ENCODE results near the gene MCF2L2.

Gene MCF2L2

DNA sequence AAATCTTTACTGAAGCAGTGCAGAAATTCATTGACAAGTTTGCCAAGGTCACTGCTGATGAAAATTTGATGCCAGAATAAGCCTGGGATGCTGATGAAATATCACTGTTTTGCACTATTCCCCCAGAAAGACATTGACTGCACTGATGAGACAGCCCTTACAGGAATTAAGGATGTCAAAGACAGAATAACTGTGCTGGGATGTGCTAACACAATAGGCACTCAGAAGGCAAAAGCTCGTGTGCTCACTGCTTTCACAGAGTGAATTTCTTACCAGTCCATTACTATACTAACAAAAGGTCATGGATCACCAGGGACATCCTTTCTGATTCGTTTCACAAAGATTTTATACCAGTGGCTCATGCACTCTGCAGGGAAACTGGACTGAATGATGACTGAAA lies 69.4 kb downstream of the MCF2L2 start:
- Histone ChIP-seq H3K27ac (ENCODE audit: extremely low read depth, low read depth, low read length) (no peak overlapping the region), H3K9me3 (ENCODE audit: control insufficient read depth, insufficient read depth, low read depth, low read length) (no peaks in the 10 kb centered on the region), H3K36me3 (ENCODE audit: control insufficient read depth in 2 of 2, insufficient read depth in 1 of 2, low read length in 2 of 2) (no peaks in the 10 kb centered on the region), H3K4me1 (ENCODE audit: control insufficient read depth, insufficient read depth, low read length) (no peaks in the 10 kb centered on the region), H3K4me3 (ENCODE audit: low read depth, low read length) (no peak overlapping the region)
- CTCF ChIA-PET = no interaction called here
- no peak for TF ChIP-seq GLI4 (tag by site-specific recombination; IDR thresholded peaks at IDR 0.05)
- no peak for TF ChIP-seq ZNF280C (tag by site-specific recombination; IDR thresholded peaks at IDR 0.05)
- TF ChIP-seq ZNF155 (tag by site-specific recombination; IDR thresholded peaks at IDR 0.05) = no peak
- no peak for TF ChIP-seq ZNF335 (tag by site-specific recombination; conservative IDR thresholded peaks at IDR 0.05)
- TF ChIP-seq PRDM1 (tag by site-specific recombination; IDR thresholded peaks at IDR 0.05) = no peak
- POLR2A ChIA-PET = no interaction called here

DNA sequence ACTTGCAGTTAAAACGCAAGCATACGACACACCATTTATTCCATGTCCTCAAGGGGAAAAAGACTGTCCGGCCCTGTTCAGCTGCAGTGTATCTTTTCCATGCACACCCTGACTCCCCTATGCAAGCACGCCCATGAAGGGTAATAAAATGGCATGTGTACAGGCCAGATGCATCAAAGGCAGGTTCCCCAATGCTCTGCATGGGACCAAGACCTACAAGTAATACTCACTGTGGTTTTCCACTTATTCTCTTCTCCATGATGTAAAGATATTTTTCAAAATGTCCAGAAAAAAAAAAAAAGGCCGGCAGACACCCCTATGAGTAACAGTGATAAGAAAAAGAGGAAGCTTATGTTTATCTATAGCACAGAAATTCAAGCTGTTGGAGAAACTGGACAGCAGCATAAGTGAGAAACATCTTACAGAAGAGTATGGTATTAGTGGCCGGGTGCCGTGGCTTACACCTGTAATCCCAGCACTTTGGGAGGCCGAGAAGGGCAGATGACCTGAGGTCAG lies 70.8 kb downstream of the MCF2L2 start:
- Histone ChIP-seq H3K4me1 (ENCODE audit: control insufficient read depth, insufficient read depth, low read length) (no peaks in the 10 kb centered on the region), H3K9me3 (ENCODE audit: control insufficient read depth, insufficient read depth, low read depth, low read length) (no peaks in the 10 kb centered on the region), H3K27ac (ENCODE audit: extremely low read depth, low read depth, low read length) (no peak overlapping the region), H3K4me3 (ENCODE audit: low read depth, low read length) (no peak overlapping the region), H3K36me3 (ENCODE audit: control insufficient read depth in 2 of 2, insufficient read depth in 1 of 2, low read length in 2 of 2) (no peaks in the 10 kb centered on the region)
- TF ChIP-seq ZNF248 (tag by site-specific recombination; IDR thresholded peaks at IDR 0.05) (no peak), GLI2 (tag by site-specific recombination; IDR thresholded peaks at IDR 0.05; ENCODE audit: borderline replicate concordance, low read depth) (no peak), ZBTB11 (tag by site-specific recombination; conservative IDR thresholded peaks at IDR 0.05; ENCODE audit: low read depth) (no peak), ZNF121 (tag by site-specific recombination; IDR thresholded peaks at IDR 0.05) (no peak), ZNF274 (IDR thresholded peaks at IDR 0.05; ENCODE audit: low read length) (no peak), ZNF274 (tag by site-specific recombination; IDR thresholded peaks at IDR 0.05; ENCODE audit: borderline replicate concordance) (no peak), ZNF580 (tag by site-specific recombination; IDR thresholded peaks at IDR 0.05) (no peak), ZNF514 (tag by site-specific recombination; IDR thresholded peaks at IDR 0.05) (no peak), ZNF426 (tag by site-specific recombination; IDR thresholded peaks at IDR 0.05) (no peak), ZNF843 (tag by site-specific recombination; IDR thresholded peaks at IDR 0.05) (no peak), ZNF561 (tag by site-specific recombination; IDR thresholded peaks at IDR 0.05; ENCODE audit: borderline replicate concordance) (no peak)
- TF ChIP-seq, protein P1, sequence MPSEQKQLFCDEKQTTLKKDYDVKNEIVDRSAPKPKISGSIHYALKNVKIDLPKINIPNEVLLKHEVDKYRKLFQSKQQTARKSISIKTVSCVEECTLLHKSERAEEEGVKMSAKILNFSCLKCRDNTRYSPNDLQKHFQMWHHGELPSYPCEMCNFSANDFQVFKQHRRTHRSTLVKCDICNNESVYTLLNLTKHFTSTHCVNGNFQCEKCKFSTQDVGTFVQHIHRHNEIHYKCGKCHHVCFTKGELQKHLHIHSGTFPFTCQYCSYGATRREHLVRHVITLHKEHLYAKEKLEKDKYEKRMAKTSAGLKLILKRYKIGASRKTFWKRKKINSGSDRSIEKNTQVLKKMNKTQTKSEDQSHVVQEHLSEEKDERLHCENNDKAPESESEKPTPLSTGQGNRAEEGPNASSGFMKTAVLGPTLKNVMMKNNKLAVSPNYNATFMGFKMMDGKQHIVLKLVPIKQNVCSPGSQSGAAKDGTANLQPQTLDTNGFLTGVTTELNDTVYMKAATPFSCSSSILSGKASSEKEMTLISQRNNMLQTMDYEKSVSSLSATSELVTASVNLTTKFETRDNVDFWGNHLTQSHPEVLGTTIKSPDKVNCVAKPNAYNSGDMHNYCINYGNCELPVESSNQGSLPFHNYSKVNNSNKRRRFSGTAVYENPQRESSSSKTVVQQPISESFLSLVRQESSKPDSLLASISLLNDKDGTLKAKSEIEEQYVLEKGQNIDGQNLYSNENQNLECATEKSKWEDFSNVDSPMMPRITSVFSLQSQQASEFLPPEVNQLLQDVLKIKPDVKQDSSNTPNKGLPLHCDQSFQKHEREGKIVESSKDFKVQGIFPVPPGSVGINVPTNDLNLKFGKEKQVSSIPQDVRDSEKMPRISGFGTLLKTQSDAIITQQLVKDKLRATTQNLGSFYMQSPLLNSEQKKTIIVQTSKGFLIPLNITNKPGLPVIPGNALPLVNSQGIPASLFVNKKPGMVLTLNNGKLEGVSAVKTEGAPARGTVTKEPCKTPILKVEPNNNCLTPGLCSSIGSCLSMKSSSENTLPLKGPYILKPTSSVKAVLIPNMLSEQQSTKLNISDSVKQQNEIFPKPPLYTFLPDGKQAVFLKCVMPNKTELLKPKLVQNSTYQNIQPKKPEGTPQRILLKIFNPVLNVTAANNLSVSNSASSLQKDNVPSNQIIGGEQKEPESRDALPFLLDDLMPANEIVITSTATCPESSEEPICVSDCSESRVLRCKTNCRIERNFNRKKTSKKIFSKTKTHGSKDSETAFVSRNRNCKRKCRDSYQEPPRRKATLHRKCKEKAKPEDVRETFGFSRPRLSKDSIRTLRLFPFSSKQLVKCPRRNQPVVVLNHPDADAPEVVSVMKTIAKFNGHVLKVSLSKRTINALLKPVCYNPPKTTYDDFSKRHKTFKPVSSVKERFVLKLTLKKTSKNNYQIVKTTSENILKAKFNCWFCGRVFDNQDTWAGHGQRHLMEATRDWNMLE (tag by site-specific recombination; conservative IDR thresholded peaks at IDR 0.05; ENCODE audit: low read depth) = no peak
- ChIA-PET POLR2A (no interaction called here), CTCF (no interaction called here)
